NCI-H2107 treated with DMSO at 0.1 percent for 48 hours (cell line): ENCODE results near the gene YBX2.

Experiments
- DNase-seq: peaks from one replicate; lab custom pipeline; 2025; ENCODE audit not compliant: unreplicated experiment; lab: John Stamatoyannopoulos, UW

YBX2 gene

DNA sequence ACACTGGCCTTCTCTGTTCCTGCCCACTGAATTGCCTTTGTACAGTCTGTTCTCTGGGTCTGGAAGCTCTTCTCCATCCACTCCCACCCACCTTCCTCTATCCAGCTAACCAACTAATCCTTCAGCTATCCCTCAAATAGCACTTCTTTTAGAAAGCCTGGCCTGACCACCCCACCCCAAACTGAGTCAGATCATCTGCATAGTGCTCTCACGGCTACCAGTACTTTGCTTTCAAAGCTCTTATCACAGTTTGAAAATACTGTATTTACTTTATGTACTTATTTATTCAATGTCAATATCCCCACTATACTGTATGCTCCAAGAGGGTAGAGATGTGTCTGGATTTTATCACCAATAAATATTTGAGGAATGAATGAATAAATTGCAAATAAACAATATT lies 27.7 kb downstream of the YBX2 start:
- DNase-seq = no peak

- no peak for DNase-seq
These were observed 30.7 kb downstream of the YBX2 start for GRCh38 chr17:7263801-7264078.

DNA sequence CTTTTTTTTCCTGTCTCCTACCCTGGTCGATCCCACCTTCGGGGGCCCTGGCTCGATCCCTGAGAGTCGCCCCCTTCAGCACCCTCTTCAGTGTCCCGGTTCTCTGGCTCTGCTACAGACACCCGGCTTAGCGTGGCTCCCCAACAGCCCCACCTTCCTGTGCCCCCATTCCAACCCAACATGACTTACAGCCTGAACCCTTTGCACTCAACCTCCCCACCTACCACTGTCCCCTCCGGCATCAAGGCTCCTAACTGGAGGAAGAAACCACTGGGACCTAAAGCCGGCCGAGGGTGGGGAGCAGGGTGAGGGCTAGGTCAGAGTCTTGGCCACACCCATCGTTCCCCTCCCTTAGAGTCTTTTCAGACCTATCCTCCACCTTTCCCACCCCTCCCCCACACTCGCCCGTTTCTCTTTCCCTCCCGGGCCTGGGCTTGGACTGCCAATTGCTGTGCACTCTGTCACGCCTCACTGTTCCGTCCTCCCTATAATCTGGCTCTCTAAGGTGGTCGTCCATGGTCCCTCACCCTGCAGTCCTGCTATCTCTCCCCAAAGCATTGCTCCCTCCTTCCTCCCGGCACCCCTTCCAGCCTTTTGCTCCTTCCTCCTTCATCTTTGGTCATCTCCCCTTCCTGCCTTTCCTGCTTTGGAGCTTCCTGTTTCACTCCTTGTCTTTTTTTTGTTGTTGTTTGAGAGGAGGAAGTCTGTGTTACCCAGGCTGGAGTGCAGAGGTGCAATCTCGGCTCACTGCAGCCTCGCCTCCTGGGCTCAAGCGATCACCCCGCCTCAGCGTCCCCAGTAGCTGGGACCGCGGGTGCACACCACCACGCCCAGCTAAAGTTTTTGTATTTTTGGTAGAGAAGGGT lies 31.3 kb downstream of the YBX2 start:
- DNase-seq = peak; percentile 10

GRCh38 chr17:7262192-7262934 lies 32.1 kb downstream of the YBX2 start, which contains the start of gene CLDN7:
TSS of gene CLDN7 (minus strand) at chr17:7262478. CDS start at chr17:7262043, 435 bp downstream.
- peak; percentile 33 for DNase-seq

DNA sequence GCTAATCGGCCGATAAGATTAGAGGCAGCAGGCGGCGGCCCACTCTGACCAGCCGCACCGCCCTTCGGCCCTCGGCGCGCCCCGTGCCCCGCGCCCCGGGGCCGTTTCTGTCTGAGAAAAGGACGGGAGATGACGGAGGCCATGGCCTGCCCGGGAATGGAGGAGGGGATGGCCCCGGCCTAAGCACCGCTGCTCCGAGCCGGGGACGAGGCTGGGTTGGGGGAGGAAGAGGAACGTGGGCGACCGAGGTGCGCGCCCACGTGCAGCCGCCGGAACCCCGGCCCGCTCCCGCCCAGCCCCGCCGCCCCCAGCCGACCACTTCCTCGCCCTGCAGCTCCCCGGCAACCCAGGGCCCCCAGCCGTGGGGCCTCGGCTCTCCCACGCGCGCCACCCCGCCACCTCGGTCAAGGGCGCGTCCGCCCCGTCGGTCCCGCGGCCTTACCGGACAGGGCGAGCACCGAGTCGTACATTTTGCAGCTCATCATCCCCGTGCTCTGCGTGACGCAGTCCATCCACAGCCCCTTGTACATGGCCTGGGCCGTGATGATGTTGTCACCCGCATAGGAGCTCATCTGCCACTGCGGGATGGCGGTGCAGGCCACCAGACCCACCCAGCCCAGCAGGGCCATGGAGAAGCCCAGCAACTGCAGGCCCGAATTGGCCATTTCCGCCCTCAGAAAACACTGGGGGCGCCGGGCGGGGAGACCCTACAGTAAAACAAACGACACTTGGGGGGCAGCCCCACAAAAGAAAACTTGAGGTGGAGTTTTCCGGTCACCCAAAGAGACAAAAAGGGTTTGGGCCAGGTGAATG lies 32.9 kb downstream of the YBX2 start:
- no peak for DNase-seq

DNA sequence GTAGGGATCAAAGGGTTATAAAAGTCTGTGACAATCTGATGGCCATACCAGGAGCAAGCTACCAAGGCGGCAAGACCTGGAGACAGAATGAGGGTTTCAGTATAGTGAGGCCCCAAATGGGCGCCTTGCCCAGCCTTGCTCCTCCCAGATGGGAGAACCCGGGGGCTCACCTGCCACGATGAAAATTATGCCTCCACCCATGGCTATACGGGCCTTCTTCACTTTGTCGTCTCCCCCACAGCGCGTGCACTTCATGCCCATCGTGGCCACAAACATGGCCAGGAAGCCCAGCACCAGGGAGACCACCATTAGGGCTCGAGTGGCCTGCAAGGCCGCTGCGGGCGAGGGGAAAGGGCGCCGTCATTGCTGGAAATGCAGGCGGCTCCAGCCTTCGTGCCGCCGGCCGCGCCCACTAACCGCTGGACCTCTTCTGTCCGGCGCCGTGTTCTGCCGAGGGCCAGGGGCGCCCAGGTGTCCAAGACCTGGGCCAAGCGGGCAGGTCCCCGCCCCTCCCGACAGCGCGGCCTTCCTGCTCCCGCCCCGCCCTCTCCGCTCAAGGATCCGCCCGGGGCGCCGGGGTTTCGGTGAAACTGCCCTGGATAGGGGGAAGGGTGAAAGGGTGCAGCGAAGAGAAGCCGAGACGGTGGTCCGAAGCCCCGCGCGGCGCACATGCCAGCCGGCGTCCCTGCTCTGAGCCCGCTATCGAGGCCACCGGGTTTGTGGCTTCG lies 33.6 kb downstream of the YBX2 start:
- DNase-seq = no peak

DNA sequence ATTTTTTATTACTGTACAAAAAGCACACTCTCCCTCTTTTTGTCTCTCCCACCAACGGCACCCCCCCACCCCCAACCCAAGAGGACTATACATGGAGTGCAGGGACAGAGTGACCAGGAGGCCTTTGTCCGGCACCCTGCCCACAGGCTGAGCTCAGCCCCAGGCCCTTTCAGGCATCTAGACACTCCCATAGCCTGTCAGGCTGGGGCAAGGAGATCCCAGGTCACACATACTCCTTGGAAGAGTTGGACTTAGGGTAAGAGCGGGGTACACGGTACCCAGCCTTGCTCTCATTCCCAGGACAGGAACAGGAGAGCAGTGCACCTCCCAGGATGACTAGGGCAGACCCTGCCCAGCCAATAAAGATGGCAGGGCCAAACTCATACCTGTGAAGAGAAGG lies 34.3 kb downstream of the YBX2 start:
- no peak for DNase-seq

- no peak for DNase-seq
These were observed 34.9 kb downstream of the YBX2 start for GRCh38 chr17:7259555-7259889.

DNA sequence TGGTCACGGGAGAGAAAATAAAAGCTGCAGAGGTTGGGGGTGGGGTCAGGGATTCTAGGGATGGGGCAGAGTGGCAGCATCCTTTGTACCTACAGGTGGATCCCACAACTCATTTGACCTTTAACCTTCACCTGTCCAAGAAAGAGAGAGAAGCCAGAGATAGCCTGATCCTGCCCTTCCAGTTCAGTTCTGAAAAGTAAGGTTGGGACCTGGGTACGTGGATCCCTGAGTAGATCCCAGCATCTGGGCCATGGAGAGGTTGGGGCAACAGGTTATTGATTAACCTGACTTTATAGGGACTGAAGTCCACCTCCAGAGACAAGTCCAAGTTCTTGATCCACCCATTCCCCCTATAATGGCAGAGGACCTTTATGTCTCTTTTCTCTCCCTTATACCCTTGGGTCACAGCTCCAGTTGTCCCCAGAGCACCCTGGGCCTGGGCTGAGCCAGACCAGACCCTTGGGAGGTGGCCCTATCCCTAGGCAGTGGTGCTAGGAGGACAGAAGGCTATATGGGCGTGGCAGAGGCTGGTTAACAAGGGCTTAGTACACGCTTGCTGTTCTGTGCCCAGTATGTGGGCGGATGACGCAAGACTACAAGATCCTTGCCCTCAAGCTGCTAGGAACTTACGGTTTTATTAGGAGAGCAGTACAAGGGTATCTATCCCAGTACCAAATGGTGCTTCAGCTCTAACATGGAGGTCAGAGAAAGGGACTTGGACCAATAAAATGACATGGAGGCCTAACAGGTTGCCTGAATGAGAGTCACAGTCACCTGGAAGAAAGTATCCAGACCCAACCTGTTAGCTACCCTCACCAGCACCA lies 35.5 kb downstream of the YBX2 start:
- no peak for DNase-seq

DNA sequence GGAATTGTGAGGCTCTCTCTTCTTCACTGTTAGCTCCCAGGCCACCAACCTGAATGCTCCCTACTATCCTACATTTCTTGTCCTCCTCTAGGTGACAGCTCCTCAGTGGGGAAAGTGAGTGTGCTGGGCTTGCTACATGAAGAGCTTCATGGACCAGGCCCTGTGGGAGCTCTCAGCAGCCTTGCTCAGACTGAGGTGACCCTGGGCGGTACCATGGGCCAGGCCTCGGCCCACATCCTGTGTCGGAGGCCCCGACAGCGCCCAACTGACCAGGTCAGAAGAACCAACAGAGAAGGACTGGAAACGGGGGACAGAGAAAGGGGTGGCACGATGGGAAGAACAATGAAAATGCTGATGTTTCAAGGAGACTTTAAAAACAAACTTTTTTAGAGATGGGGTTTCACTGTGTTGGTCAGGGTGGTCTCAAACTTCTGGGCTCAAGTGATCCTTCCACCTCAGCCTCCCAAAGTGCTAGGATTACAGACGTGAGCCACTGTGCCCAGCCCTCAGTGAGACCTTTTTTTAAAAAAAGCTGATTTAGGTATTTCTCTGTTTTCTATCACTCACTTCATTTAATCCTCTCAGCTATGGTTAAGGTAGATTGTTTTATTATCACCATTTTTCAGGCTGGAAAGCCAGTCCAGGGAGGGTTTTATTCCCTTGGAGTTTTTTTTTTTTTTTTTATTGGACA lies 37.5 kb downstream of the YBX2 start:
- no peak for DNase-seq

DNA sequence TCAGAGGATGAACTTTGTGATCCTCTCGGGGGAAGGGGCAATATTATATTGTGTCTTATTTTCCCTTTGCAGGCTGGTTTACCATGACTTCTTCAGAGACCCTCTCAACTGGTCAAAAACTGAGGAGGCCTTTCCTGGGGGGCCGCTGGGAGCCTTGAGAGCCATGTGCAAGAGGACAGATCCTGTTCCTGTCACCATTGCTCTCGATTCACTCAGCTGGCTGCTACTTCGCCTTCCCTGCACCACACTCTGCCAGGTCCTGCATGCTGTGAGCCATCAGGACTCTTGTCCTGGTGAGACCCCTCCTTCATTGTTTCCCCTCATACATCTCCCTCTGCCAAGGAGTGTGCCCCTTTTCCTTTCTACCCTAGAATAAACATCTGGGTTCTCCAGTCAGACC lies 39.9 kb downstream of the YBX2 start:
- no peak for DNase-seq

- DNase-seq = no peak
These were observed 41.4 kb downstream of the YBX2 start for GRCh38 chr17:7253082-7253481.

DNA sequence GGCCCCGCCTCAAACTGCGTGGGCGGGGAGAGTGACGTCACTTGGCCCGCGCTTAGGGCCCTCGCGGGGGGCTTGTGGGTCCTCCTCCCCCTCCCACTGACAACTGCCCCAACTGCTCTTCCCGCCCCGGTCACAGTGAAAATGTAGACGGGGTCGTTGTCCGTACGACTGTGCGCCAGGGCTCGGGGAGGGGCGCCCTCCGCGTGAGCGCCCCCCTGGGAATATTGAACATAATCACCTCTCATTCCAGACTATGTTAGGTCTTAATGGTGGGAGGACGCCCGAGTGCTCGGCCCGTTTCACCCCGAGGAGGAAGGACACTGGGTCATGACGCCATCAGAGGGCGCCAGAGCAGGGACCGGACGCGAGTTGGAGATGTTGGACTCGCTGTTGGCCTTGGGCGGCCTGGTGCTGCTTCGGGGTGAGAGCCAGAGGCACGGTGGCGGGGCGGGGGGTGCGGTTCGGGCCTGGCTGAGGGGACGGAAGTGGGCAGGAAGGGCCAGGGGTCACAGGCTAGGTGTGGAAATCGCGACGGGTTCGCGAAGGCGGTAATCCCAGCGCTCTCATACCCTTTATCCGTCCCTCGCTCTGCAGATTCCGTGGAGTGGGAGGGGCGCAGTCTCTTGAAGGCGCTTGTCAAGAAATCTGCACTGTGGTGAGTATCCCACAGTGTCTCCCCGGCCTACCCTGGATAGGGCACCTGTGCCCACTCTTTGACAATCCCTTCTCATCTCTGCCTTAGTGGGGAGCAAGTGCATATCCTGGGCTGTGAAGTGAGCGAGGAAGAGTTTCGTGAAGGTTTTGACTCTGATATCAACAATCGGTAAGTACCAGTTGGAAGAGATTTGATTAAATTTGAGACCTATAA lies 42.0 kb downstream of the YBX2 start, which contains the start of gene ELP5:
Gene ELP5, plus strand, starts transcription at position 40 of the 868 bp plus-strand sequence. Its CDS starts 336 bp downstream, at position 376.
- peak; percentile 58 for DNase-seq

GRCh38 chr17:7251661-7252175 lies 42.7 kb downstream of the YBX2 start, which contains the start of gene CTDNEP1:
TSS of gene CTDNEP1 (minus strand) at chr17:7251734. CDS start at chr17:7251296, 438 bp downstream.
- peak; percentile 96 for DNase-seq

DNA sequence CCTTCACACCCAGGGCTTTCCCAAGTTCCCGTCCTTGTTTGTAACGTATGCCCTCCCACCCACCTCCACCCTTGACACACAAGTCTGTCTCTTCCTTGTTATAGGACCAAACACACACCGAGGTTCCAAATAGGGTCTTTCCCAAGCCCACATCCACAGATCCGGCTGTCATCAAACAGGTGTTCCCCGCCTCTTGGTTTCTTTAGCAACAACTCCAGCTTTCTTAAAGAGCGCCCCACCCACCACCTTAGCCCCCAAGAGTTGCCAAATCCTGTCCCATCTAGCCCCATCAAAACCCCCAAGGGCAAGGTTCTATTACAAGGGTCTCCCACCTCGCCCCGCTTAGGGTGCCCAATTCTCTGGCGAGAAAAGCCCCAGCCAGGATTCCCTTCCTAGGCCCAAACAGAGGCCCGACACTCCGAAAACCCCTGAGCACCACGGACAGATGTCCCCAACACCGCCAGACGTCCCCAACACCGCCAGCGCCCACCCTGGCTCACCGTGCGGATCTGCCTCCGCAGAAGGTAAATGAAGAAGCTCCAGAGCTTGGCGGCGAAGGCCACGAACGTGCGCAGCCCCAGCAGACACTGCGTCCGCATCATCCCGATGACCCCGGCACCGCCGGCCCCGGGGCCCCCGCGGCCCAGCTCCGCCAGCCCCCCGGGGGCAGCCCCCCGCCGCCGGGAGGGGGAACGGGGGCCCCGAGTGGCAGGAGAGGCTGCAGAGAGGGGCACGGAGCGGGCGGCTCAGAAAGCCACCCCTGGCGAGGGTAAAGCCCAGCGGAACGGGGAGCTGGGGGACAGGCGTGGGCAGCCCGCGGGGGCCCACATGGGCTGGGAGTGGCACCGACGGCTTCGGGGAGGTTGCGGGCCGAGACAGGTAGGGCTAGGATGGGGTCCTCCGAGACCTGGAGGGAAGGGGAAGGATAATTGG lies 43.5 kb downstream of the YBX2 start:
- no peak for DNase-seq

DNA sequence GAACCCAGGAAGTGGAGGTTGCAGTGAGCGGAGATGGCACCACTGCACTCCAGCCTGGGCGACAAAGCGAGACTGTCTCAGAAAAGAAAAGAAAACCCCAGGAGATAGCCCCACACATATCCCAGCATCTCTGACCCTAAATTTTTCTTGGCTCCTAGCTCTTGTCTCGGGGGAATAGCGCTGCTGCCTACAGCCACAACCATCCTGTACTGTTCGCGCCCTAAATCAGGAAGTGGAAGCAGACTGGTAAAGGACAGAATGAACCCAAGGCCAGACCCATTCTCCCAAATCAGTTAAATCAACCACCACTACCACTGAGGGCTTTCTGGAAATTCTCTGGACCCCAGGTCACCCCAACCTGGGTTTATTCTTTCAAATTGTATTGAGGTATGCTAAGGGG lies 44.6 kb downstream of the YBX2 start:
- DNase-seq = no peak

- DNase-seq = no peak
These were observed 45.2 kb downstream of the YBX2 start for GRCh38 chr17:7249214-7249613.
